ENCODE data around the gene GAS5.

DNA sequence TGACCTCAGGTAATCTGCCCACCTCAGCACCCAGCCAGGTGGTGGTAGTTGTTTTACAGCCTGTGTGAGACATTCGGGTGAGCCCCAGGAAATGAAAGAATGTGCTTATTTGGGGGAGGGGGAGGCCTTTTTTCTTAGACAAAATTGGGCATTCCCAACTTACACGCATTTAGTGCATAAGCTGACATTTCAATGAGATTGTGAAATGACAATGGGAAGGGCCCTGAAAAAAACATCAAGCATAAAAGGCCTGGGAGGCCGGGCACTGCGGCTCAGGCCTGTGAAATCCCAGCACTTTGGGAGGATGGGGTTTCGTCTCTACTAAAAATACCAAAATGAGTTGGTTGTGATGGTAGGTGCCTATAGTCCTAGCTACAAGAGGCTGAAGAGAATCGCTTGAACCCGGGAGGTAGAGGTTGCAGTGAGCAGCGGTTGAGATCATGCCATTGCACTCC is 5.0 kb downstream of the GAS5 start:
- TF ChIP-seq IKZF1 (conservative IDR thresholded peaks at IDR 0.05) (no peak), SIX5 (IDR thresholded peaks at IDR 0.05; ENCODE audit: low read depth, low read length, severe bottlenecking) (no peak), POLR2A (IDR thresholded peaks at IDR 0.05; ENCODE audit: low read depth, low read length) (no peak)
- TF ChIP-seq, protein P1, sequence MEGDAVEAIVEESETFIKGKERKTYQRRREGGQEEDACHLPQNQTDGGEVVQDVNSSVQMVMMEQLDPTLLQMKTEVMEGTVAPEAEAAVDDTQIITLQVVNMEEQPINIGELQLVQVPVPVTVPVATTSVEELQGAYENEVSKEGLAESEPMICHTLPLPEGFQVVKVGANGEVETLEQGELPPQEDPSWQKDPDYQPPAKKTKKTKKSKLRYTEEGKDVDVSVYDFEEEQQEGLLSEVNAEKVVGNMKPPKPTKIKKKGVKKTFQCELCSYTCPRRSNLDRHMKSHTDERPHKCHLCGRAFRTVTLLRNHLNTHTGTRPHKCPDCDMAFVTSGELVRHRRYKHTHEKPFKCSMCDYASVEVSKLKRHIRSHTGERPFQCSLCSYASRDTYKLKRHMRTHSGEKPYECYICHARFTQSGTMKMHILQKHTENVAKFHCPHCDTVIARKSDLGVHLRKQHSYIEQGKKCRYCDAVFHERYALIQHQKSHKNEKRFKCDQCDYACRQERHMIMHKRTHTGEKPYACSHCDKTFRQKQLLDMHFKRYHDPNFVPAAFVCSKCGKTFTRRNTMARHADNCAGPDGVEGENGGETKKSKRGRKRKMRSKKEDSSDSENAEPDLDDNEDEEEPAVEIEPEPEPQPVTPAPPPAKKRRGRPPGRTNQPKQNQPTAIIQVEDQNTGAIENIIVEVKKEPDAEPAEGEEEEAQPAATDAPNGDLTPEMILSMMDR (IDR thresholded peaks at IDR 0.05 in 2 of 3, conservative IDR thresholded peaks at IDR 0.05 in 1 of 3; ENCODE audit: control insufficient read depth in 2 of 3, extremely low read depth in 1 of 3, insufficient read depth in 1 of 3, low read depth in 3 of 3, low read length in 3 of 3) = no peak
- TF ChIP-seq, protein P2, sequence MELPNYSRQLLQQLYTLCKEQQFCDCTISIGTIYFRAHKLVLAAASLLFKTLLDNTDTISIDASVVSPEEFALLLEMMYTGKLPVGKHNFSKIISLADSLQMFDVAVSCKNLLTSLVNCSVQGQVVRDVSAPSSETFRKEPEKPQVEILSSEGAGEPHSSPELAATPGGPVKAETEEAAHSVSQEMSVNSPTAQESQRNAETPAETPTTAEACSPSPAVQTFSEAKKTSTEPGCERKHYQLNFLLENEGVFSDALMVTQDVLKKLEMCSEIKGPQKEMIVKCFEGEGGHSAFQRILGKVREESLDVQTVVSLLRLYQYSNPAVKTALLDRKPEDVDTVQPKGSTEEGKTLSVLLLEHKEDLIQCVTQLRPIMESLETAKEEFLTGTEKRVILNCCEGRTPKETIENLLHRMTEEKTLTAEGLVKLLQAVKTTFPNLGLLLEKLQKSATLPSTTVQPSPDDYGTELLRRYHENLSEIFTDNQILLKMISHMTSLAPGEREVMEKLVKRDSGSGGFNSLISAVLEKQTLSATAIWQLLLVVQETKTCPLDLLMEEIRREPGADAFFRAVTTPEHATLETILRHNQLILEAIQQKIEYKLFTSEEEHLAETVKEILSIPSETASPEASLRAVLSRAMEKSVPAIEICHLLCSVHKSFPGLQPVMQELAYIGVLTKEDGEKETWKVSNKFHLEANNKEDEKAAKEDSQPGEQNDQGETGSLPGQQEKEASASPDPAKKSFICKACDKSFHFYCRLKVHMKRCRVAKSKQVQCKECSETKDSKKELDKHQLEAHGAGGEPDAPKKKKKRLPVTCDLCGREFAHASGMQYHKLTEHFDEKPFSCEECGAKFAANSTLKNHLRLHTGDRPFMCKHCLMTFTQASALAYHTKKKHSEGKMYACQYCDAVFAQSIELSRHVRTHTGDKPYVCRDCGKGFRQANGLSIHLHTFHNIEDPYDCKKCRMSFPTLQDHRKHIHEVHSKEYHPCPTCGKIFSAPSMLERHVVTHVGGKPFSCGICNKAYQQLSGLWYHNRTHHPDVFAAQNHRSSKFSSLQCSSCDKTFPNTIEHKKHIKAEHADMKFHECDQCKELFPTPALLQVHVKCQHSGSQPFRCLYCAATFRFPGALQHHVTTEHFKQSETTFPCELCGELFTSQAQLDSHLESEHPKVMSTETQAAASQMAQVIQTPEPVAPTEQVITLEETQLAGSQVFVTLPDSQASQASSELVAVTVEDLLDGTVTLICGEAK (IDR thresholded peaks at IDR 0.05; ENCODE audit: borderline replicate concordance) = no peak
- TF ChIP-seq, protein P3, sequence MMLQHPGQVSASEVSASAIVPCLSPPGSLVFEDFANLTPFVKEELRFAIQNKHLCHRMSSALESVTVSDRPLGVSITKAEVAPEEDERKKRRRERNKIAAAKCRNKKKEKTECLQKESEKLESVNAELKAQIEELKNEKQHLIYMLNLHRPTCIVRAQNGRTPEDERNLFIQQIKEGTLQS (IDR thresholded peaks at IDR 0.05; ENCODE audit: borderline replicate concordance, extremely low read depth, low read depth, low read length) = no peak

Data from GM12878 (cell line).